ENCODE measurements around the gene ARMC8.
A peak's percentile ranks its signal among the peaks of the same experiment; 100 is the strongest.

The ARMC8 gene

GRCh38 chr3:138328341-138328740, 141.2 kb downstream of the ARMC8 start:
- in situ Hi-C loops (cut with MboI; ENCODE audit: low sequenced_read_pairs, unreplicated experiment), result no loop called here
- no peak for TF ChIP-seq CTCF (IDR thresholded peaks at IDR 0.05; ENCODE audit: borderline replicate concordance, control extremely low read depth, extremely low read depth, insufficient read depth, missing control alignments)
- DNase-seq (ENCODE audit: low spot score), result no peak

- peak; percentile 70 for TF ChIP-seq CTCF (IDR thresholded peaks at IDR 0.05; ENCODE audit: borderline replicate concordance, control extremely low read depth, extremely low read depth, insufficient read depth, missing control alignments)
- peak; percentile 80 for DNase-seq (ENCODE audit: low spot score)
- in situ Hi-C loops (cut with MboI; ENCODE audit: low sequenced_read_pairs, unreplicated experiment), result no loop called here
These were observed 142.3 kb downstream of the ARMC8 start, which contains the start of gene NME9 for GRCh38 chr3:138329127-138329983. TSS of gene NME9 (minus strand) at chr3:138329851. CDS start at chr3:138329335, 516 bp downstream.

GRCh38 chr3:138329984-138330293, 142.8 kb downstream of the ARMC8 start:
- no peak for DNase-seq (ENCODE audit: low spot score)
- in situ Hi-C loops (cut with MboI; ENCODE audit: low sequenced_read_pairs, unreplicated experiment), result no loop called here
- TF ChIP-seq CTCF (IDR thresholded peaks at IDR 0.05; ENCODE audit: borderline replicate concordance, control extremely low read depth, extremely low read depth, insufficient read depth, missing control alignments), result no peak

- TF ChIP-seq CTCF (IDR thresholded peaks at IDR 0.05; ENCODE audit: borderline replicate concordance, control extremely low read depth, extremely low read depth, insufficient read depth, missing control alignments), result no peak
- in situ Hi-C loops (cut with MboI; ENCODE audit: low sequenced_read_pairs, unreplicated experiment), result no loop called here
- no peak for DNase-seq (ENCODE audit: low spot score)
These were observed 144.2 kb downstream of the ARMC8 start for GRCh38 chr3:138331143-138331894.

- peak; percentile 25 for TF ChIP-seq CTCF (IDR thresholded peaks at IDR 0.05; ENCODE audit: borderline replicate concordance, control extremely low read depth, extremely low read depth, insufficient read depth, missing control alignments)
- DNase-seq (ENCODE audit: low spot score), result peak; percentile 59
- in situ Hi-C loops (cut with MboI; ENCODE audit: low sequenced_read_pairs, unreplicated experiment), result no loop called here
These were observed 145.5 kb downstream of the ARMC8 start for GRCh38 chr3:138332472-138333073.

- no peak for DNase-seq (ENCODE audit: low spot score)
- no peak for TF ChIP-seq CTCF (IDR thresholded peaks at IDR 0.05; ENCODE audit: borderline replicate concordance, control extremely low read depth, extremely low read depth, insufficient read depth, missing control alignments)
- in situ Hi-C loops (cut with MboI; ENCODE audit: low sequenced_read_pairs, unreplicated experiment), result no loop called here
These were observed 147.5 kb downstream of the ARMC8 start for GRCh38 chr3:138334608-138335007.

Measured in GM13976 (cell line).